Ovary (tissue), 3 donors: ENCODE data around the gene PEA15.

ENCODE experiments used
- EP300 ChIP-seq: sonication (generic); formaldehyde crosslinking; IDR thresholded peaks from one replicate; pipeline ENCODE4 v1.6.1; 2017; ENCODE audit warnings: antibody characterized with exemption
- POLR2A ChIP-seq: fragments of 450-650 bp; IDR thresholded peaks from one replicate; pipeline ENCODE4 v1.6.1; 2017; ENCODE audit warnings: antibody characterized with exemption, mild to moderate bottlenecking, moderate library complexity
- TF ChIP-seq, protein P1 (sequence below), 3 donors: fragments of 450-650 bp in 2 of 3; fragments of 200-600 bp in 1 of 3; IDR thresholded peaks; one replicate each; pipeline versions ENCODE4 v1.5.1 to v1.8.0; 2016 to 2022; ENCODE audit warnings: antibody characterized with exemption in 3 of 3, mild to moderate bottlenecking in 1 of 3
- donor health status: DM: no; HTN: no; CAD: no.

DNA sequence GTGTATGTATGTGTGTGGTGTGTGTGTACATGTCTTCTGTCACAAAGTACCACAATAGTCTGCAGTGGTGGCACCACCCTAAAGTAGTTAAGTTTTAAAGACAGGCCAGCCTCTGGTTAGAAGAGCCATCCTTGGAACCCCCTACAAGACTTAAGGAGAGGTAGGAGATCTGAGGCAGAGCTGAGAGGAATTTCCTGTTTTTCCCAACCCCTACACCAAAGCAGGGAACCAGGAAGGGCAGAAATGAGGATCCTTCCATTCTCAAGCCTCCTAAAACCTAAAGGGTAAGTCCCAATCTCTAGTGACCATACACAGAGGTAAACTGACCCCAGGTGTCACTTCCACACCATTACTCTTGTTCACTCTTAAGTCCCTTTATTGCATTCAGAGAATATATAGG, 11.1 kb downstream of the PEA15 start:
- TF ChIP-seq, protein P1, sequence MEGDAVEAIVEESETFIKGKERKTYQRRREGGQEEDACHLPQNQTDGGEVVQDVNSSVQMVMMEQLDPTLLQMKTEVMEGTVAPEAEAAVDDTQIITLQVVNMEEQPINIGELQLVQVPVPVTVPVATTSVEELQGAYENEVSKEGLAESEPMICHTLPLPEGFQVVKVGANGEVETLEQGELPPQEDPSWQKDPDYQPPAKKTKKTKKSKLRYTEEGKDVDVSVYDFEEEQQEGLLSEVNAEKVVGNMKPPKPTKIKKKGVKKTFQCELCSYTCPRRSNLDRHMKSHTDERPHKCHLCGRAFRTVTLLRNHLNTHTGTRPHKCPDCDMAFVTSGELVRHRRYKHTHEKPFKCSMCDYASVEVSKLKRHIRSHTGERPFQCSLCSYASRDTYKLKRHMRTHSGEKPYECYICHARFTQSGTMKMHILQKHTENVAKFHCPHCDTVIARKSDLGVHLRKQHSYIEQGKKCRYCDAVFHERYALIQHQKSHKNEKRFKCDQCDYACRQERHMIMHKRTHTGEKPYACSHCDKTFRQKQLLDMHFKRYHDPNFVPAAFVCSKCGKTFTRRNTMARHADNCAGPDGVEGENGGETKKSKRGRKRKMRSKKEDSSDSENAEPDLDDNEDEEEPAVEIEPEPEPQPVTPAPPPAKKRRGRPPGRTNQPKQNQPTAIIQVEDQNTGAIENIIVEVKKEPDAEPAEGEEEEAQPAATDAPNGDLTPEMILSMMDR (IDR thresholded peaks at IDR 0.05) = no peak
- TF ChIP-seq POLR2A (no peak), EP300 (no peak)
